LNCAP (cell line): ENCODE measurements around the gene EXOC6B.

Experiments used
- TF ChIP-seq, protein P1 (sequence below): fragments of 450-650 bp; IDR thresholded peaks from 2 replicates; pipeline ENCODE4 v1.5.1; 2017; ENCODE audit warnings: mild to moderate bottlenecking

The EXOC6B gene

DNA sequence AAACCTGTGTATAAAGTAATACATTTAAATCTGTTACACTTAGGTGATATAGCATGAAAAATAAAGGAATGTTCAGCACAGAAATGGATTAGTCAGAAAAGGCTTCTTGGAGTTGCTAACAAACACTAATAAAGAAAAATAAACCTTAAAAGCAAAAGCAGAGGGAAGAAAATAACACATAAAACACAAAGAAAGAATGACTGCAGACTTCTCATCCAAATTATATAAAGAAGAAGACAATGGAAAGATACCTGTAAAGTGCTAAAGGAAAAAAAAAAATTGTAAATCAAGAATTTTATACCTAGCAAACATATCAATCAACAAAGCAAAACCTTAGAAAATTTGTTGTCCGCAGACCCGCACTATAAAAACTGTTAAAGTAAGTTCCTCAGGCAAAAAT, 63.6 kb downstream of the EXOC6B start:
- TF ChIP-seq, protein P1, sequence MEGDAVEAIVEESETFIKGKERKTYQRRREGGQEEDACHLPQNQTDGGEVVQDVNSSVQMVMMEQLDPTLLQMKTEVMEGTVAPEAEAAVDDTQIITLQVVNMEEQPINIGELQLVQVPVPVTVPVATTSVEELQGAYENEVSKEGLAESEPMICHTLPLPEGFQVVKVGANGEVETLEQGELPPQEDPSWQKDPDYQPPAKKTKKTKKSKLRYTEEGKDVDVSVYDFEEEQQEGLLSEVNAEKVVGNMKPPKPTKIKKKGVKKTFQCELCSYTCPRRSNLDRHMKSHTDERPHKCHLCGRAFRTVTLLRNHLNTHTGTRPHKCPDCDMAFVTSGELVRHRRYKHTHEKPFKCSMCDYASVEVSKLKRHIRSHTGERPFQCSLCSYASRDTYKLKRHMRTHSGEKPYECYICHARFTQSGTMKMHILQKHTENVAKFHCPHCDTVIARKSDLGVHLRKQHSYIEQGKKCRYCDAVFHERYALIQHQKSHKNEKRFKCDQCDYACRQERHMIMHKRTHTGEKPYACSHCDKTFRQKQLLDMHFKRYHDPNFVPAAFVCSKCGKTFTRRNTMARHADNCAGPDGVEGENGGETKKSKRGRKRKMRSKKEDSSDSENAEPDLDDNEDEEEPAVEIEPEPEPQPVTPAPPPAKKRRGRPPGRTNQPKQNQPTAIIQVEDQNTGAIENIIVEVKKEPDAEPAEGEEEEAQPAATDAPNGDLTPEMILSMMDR, result no peak

DNA sequence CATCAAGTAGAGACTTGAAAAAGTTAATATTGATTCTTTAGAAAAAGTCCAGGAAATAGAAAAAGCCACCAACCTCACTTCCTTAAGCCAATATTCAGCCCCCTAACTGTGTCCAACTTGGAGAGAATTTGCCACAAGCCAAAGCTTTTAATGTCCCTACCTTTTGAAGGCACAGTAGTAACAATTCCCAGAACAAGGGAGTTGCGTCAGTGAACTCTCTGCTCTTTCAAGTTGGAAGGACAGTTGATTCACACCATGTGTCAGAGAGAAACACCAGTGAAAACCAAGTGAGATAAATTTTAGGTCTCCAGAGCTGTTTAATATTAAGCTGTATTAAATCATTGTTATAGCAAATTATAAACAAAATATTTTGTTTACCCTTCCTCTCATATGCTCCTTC, 66.1 kb downstream of the EXOC6B start:
- TF ChIP-seq, protein P1, result no peak

DNA sequence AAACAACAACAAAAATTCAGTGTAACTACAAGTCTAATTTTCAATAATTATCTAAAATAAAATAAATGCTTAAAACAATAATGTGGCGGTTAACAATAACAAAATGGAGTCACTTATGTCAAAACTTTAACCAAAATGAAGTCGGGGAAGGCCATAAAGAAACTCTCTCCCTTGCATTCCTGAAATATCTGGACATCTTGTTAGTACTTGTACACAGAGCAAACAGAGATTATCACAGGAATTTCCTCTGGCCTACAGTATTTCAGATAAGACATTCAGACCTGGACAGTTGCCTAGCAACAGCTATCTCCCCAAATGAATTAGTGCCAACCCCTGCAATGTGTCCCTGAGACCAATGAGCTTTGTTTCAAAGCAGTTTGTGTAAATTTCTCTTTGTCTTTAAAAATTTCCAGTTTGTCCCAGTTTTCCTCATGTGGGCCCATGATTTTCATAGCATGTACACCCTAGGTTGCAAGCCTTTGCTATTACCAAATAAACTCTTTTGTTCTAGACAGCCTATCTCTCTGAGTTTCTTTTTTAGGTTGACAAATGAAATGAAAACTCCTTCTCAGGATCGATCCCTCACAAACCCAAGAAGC, 68.6 kb downstream of the EXOC6B start:
- TF ChIP-seq, protein P1, result no peak

DNA sequence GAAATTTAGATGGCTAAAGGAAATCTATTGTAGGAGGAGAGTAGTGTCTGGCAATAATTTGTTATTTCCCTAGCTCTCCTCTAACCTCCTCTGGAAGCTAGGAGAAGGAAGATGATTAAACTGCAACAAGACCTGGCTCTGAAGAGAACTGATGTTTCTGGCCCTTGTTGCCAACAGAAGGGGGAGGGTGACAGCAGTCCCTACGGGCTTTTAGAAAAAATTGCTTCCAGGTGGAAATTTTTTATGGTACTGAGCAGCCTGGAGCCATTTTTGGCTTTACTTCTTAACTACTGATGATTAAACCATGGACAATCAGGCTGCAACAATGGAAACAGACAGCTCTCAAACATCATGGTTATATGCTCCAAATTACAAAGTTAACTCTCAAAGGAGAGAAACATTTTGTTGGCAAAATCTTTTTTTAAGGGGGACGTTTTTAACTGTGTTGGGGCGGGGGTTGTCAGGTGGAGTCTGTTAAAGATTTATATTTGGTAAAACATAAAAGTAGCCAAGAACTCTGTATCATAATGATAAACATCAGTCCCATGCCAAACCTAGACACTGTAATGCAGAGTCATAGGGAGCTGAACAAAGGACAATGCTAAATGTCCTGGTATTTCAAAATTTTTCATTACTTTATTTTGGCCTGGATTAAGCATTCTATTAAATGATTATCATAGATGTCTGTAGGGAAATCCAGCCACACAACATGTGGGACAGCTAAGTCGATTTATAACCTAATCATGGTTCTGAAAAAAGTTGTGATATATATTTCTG, 70.0 kb downstream of the EXOC6B start:
- TF ChIP-seq, protein P1, result no peak

DNA sequence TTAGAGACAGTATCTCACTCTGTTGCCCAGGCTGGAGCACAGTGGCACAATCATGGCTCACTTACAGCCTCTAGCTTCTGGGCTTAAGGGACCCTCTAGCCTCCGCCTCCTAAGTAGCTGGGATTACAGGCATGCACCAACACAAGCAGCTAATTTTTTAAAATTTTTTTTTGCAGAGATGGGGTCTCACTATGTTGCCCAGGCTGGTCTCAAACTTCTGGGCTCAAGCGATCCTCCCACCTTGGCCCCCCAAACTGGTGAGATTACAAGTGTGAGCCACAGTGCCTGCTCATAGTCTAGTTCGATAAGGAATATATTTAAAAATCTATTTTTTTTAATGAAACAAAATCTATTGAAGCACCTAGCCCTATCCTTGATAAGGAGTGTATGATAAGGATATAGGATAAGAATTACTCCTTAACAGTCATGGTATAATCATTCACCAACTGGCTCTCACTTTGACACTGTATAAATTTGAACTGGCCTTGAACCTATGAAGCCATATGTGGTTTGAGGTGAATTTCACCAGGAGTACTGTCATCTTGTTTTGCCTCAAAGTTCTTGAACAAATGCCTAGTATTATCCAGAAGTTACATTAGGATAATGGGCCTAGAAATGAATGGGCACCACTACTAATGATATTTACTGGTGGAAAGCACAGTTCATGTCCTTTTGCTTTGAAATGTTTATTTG, 71.1 kb downstream of the EXOC6B start:
- TF ChIP-seq, protein P1, result no peak

DNA sequence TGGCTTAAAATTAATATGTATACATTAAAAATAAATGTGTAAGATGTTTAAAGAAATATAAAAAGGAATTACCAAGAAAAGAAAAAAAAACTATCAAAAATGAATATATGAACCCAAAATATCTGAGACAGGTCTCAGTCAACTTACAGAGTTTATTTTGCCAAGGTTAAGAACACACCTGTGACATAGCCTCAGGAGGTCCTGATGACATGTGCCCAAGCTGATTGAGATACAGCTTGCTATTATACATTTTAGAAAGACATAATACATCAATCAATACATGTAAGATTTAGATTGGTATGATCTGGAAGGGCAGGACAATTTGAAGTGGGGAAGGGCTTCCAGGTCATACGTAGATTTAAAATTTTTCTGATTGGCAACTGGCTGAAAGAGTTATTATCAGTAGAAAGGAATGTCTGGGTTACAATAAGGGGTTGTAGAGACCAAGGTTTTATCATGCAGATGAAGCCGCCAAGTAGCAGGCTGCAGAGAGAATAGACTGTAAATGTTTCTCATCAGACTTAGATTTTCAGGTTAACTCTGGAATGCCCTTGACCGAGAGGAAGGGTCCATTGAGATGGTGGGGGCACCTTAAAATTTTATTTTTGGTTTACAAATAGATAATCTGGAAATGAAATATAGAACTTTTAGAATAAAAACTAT, 74.7 kb downstream of the EXOC6B start:
- TF ChIP-seq, protein P1, result no peak

DNA sequence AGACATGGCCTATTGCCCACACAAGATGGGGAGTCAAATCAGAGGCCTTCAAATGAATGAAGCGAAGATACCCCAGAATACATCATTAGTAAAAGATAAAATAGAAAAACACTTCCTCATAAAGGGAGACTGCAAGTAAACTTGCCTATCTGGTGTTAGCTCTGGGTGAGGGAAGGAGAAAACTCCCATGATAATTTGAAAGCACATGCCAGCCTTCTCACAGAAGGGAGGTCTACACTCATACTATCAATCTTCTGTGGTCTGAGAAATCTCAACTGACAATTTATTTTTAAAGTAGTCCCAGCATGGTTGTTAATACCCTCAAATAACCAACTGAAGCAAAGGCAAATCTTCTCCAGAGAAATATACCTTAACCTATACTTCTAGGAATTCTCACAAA, 75.4 kb downstream of the EXOC6B start:
- TF ChIP-seq, protein P1, result no peak
